H1 (cell line): ENCODE data around the gene AMN1. TPM values are rescaled to one million over a fixed set of nuclear protein-coding genes. Genes with fewer than 3 reads are reported as not detected.
A peak's percentile ranks its signal among the peaks of the same experiment; 100 is the strongest.

Experiments used
- CTCF ChIA-PET: fragments of 300-600 bp; sonication (Branson Sonifier 250); formaldehyde crosslinking; loops from one replicate; lab custom pipeline; 2021; ENCODE audit not compliant: partially characterized antibody; lab: Charles Lee
- POLR2A ChIA-PET: fragments of 300-600 bp; sonication (Branson Sonifier 250); formaldehyde crosslinking; loops from one replicate; lab custom pipeline; 2021; ENCODE audit warnings: inconsistent platforms; ENCODE audit not compliant: partially characterized antibody; lab: Charles Lee
- DNase-seq, 2 experiments: peaks; one replicate each; pipeline versions ENCODE4 v3.0.0 to v3.0.0-alpha.2; 2010 to 2022; ENCODE audit warnings: low spot score in 2 of 2, low read depth in 1 of 2, mixed read lengths in 1 of 2
- FAIRE-seq: peaks from 2 replicates; lab custom pipeline; 2011; peaks lifted over from hg19 to GRCh38; lab: Jason Lieb, UNC
- H2AFZ ChIP-seq: 2 replicates; pipeline ENCODE4 v1.8.1; 2012; ENCODE audit warnings: low read length, inconsistent platforms
- H2AK5ac ChIP-seq: 2 replicates; pipeline ENCODE4 v1.6.1; 2013; ENCODE audit warnings: low read depth, low read length
- H2BK120ac ChIP-seq: replicated peaks from 2 replicates; pipeline ENCODE3; 2013; ENCODE audit warnings: low read depth, low read length, inconsistent platforms
- H2BK12ac ChIP-seq: 2 replicates; pipeline ENCODE4 v1.6.1; 2013; ENCODE audit warnings: low read depth, low read length
- H2BK15ac ChIP-seq: 2 replicates; pipeline ENCODE4 v1.6.1; 2013; ENCODE audit warnings: low read length
- H2BK20ac ChIP-seq: 2 replicates; pipeline ENCODE4 v1.6.1; 2013; ENCODE audit warnings: low read length
- H2BK5ac ChIP-seq: 2 replicates; pipeline ENCODE4 v1.6.1; 2013; ENCODE audit warnings: low read depth, low read length
- H3K14ac ChIP-seq: 2 replicates; pipeline ENCODE4 v1.6.1; 2013; ENCODE audit warnings: inconsistent platforms; ENCODE audit not compliant: insufficient read length
- H3K18ac ChIP-seq: 2 replicates; pipeline ENCODE4 v1.6.1; 2013; ENCODE audit warnings: low read length; ENCODE audit errors: extremely low read depth
- H3K23ac ChIP-seq: 2 replicates; pipeline ENCODE4 v1.6.1; 2013; ENCODE audit warnings: inconsistent platforms; ENCODE audit not compliant: insufficient read length
- H3K23me2 ChIP-seq: 2 replicates; pipeline ENCODE4 v1.6.1; 2013; ENCODE audit warnings: low read depth, low read length
- H3K27ac ChIP-seq: 2 replicates; pipeline ENCODE4 v1.6.1; 2011; ENCODE audit warnings: low read depth, low read length, inconsistent platforms
- H3K27me3 ChIP-seq, 4 experiments: replicated peaks in 1 of 4; 1 replicate in 1 of 4; 2 replicates in 3 of 4; pipeline versions ENCODE4 v1.6.1 to v1.8.1; 2011 to 2013; ENCODE audit warnings: low read length in 3 of 4, mild to moderate bottlenecking in 3 of 4, inconsistent platforms in 2 of 4, mixed read lengths in 2 of 4, moderate library complexity in 1 of 4; ENCODE audit not compliant: control insufficient read depth in 3 of 4, insufficient read depth in 3 of 4; ENCODE audit errors: extremely low read depth in 1 of 4
- H3K36me3 ChIP-seq, 4 experiments: 2 replicates each; pipeline versions ENCODE4 v1.6.1 to v1.8.1; 2011 to 2013; ENCODE audit warnings: mild to moderate bottlenecking in 4 of 4, low read length in 3 of 4, moderate library complexity in 2 of 4, control low read depth in 1 of 4, inconsistent platforms in 1 of 4; ENCODE audit not compliant: insufficient read depth in 4 of 4, control insufficient read depth in 2 of 4
- H3K4ac ChIP-seq: replicated peaks from 2 replicates; pipeline ENCODE3; 2013; ENCODE audit warnings: low read length, low read depth, mixed read lengths, inconsistent platforms; ENCODE audit not compliant: insufficient read length
- H3K4me1 ChIP-seq, 4 experiments: replicated peaks in 1 of 4; 1 replicate in 1 of 4; 2 replicates in 3 of 4; pipeline versions ENCODE4 v1.6.1 to v1.8.1; 2011 to 2013; ENCODE audit warnings: low read length in 3 of 4, inconsistent platforms in 2 of 4, mixed read lengths in 1 of 4; ENCODE audit not compliant: insufficient read depth in 4 of 4, control insufficient read depth in 3 of 4
- H3K4me2 ChIP-seq, 2 experiments: 2 replicates each; pipeline versions ENCODE4 v1.6.1 to v1.8.1; 2011 to 2013; ENCODE audit warnings: low read depth in 2 of 2, low read length in 2 of 2, control low read depth in 1 of 2, inconsistent platforms in 1 of 2, mild to moderate bottlenecking in 1 of 2; ENCODE audit not compliant: insufficient read depth in 1 of 2
- H3K4me3 ChIP-seq, 4 experiments: fragments of 200-600, 300-600 bp in 1 of 4; sonication (generic), shearing (Covaris generic), sonication (Bioruptor Twin) in 1 of 4; 2 replicates each; pipeline versions ENCODE4 v1.5.1 to v1.8.1; 2011 to 2016; ENCODE audit warnings: low read length in 4 of 4, low read depth in 3 of 4, control low read depth in 2 of 4, inconsistent platforms in 2 of 4, mild to moderate bottlenecking in 2 of 4, mixed read lengths in 1 of 4, moderate library complexity in 1 of 4; ENCODE audit not compliant: insufficient read depth in 2 of 4; ENCODE audit errors: extremely low read depth in 1 of 4
- H3K56ac ChIP-seq: replicated peaks from 2 replicates; pipeline ENCODE3; 2013; ENCODE audit warnings: low read depth, mild to moderate bottlenecking, mixed read lengths, low read length, inconsistent platforms; ENCODE audit not compliant: insufficient read length
- H3K79me1 ChIP-seq: 2 replicates; pipeline ENCODE4 v1.6.1; 2013; ENCODE audit warnings: low read depth, low read length, control low read depth
- H3K79me2 ChIP-seq, 2 experiments: 2 replicates each; pipeline versions ENCODE4 v1.6.1 to v1.8.1; 2012 to 2013; ENCODE audit warnings: low read length in 2 of 2, mild to moderate bottlenecking in 2 of 2, inconsistent platforms in 1 of 2; ENCODE audit not compliant: insufficient read depth in 2 of 2, control insufficient read depth in 1 of 2
- H3K9ac ChIP-seq, 4 experiments: replicated peaks in 1 of 4; 1 replicate in 1 of 4; 2 replicates in 3 of 4; pipeline versions ENCODE4 v1.6.1 to v1.8.1; 2011 to 2013; ENCODE audit warnings: low read depth in 3 of 4, low read length in 3 of 4, control low read depth in 2 of 4, mild to moderate bottlenecking in 2 of 4, moderate library complexity in 2 of 4, inconsistent platforms in 1 of 4; ENCODE audit errors: extremely low read depth in 1 of 4
- H3K9me3 ChIP-seq, 2 experiments: 2 replicates each; pipeline versions ENCODE4 v1.6.1 to v1.8.1; 2012 to 2013; ENCODE audit warnings: mild to moderate bottlenecking in 2 of 2, moderate library complexity in 2 of 2, control low read depth in 1 of 2, inconsistent platforms in 1 of 2, low read depth in 1 of 2, low read length in 1 of 2, mixed read lengths in 1 of 2; ENCODE audit not compliant: insufficient read depth in 2 of 2
- H4K20me1 ChIP-seq, 2 experiments: replicated peaks in 1 of 2; 2 replicates each; pipeline versions ENCODE3 to v1.8.1; 2011 to 2013; ENCODE audit warnings: inconsistent platforms in 2 of 2, low read length in 2 of 2, mild to moderate bottlenecking in 1 of 2; ENCODE audit not compliant: insufficient read depth in 2 of 2, control insufficient read depth in 1 of 2
- H4K5ac ChIP-seq: 2 replicates; pipeline ENCODE4 v1.6.1; 2013; ENCODE audit warnings: low read length, low read depth, mixed read lengths, inconsistent platforms; ENCODE audit not compliant: insufficient read length
- H4K8ac ChIP-seq: 2 replicates; pipeline ENCODE4 v1.8.0; 2013; ENCODE audit warnings: mild to moderate bottlenecking, moderate library complexity, low read length, inconsistent platforms; ENCODE audit not compliant: insufficient read depth; ENCODE audit errors: extremely low read depth
- H4K91ac ChIP-seq: replicated peaks from 2 replicates; pipeline ENCODE3; 2013; ENCODE audit warnings: low read length, mixed read lengths, inconsistent platforms; ENCODE audit not compliant: insufficient read length
- CEBPB ChIP-seq: IDR thresholded peaks from 2 replicates; pipeline ENCODE4 v1.6.1; 2012; ENCODE audit warnings: low read depth, low read length
- CHD1 ChIP-seq: IDR thresholded peaks from 2 replicates; pipeline ENCODE4 v1.6.1; 2012; ENCODE audit warnings: low read depth, low read length, improper control_type of control experiment
- GTF2F1 ChIP-seq: IDR thresholded peaks from 2 replicates; pipeline ENCODE4 v1.6.1; 2012; ENCODE audit warnings: low read depth, low read length, improper control_type of control experiment, borderline replicate concordance
- KDM4A ChIP-seq: IDR thresholded peaks from one replicate; pipeline ENCODE4 v1.7.1; 2012; ENCODE audit warnings: low read depth, mild to moderate bottlenecking, moderate library complexity, low read length, inconsistent platforms; ENCODE audit not compliant: severe bottlenecking
- RNF2 ChIP-seq: fragments of 200-900, 300-1000 bp; sonication (generic); IDR thresholded peaks from 2 replicates; pipeline ENCODE4 v1.7.1; 2016; ENCODE audit warnings: borderline replicate concordance, low read depth, mild to moderate bottlenecking, antibody characterized with exemption, low read length; ENCODE audit not compliant: poor library complexity, severe bottlenecking; ENCODE audit errors: missing control alignments
- SAP30 ChIP-seq: fragments of 300-600 bp; sonication (generic); IDR thresholded peaks from 2 replicates; pipeline ENCODE4 v1.7.1; 2012; ENCODE audit warnings: low read length, moderate library complexity, mild to moderate bottlenecking, inconsistent platforms; ENCODE audit not compliant: insufficient read depth, insufficient replicate concordance
- SP2 ChIP-seq: IDR thresholded peaks from 2 replicates; pipeline ENCODE4 v1.6.1; 2012; ENCODE audit warnings: mild to moderate bottlenecking, low read length, inconsistent platforms
- WGBS, 2 experiments: shearing (Covaris generic) in 1 of 2; methylation state at CpG; one replicate each; pipeline versions ENCODE4 v1.1.6 to v1.1.7; 2013 to 2015; ENCODE audit warnings: low lambda C conversion rate in 2 of 2, mixed read lengths in 2 of 2, inconsistent platforms in 1 of 2, low coverage in 1 of 2, missing lambda C conversion rate in 1 of 2; ENCODE audit not compliant: insufficient replicate concordance in 2 of 2, insufficient coverage in 1 of 2, insufficient read length in 1 of 2; ENCODE audit errors: extremely low coverage in 1 of 2, missing lambda C conversion rate in 1 of 2; 5-methylcytosine and 5-hydroxymethylcytosine counted together
- polyA plus RNA-seq, 7 experiments: library from polyadenylated mRNA; depleted of rRNA in 3 of 7; stranded (reverse) in 5 of 7; unstranded in 2 of 7; fragments of >200 nt in 5 of 7; fragments of 200-250 nt in 2 of 7; gene quantifications; 1 replicate in 5 of 7; 2 replicates in 1 of 7; 4 replicates in 1 of 7; pipeline versions ENCODE4 v1.2.1 to v1.2.3, GENCODE V29; 2011 to 2013; ENCODE audit warnings: missing spikeins in 2 of 7, mixed read lengths in 2 of 7
- total RNA-seq: library from RNA; stranded (reverse); fragmentation: NEBNext Ultra II Directional; extraction: Animal tissue kit (Norgen Biotek cat#: 25700); gene quantifications from 2 replicates; pipeline ENCODE4 v1.2.1, GENCODE V29; 2021

The AMN1 gene
- total and polyA plus RNA-seq, 2 of the 8 experiments (the other 6 are each of a cell fraction or from before 2014, with no cell fraction given): 7.5 to 13.8 TPM

- POLR2A ChIA-PET: interaction anchor here (1.5 kb wide), 1 partner anchor 1097 kb away, joined by 5 read pairs; the partner anchor contains the start of gene YARS2
- CTCF ChIA-PET: no interaction called here
- TF ChIP-seq CHD1 (no peak), SP2 (no peak), RNF2 (no peak), KDM4A (no peak), CEBPB (no peak), SAP30 (no peak), GTF2F1 (no peak)
Observed at GRCh38 chr12:31658471-31659086, 70.2 kb downstream of the AMN1 start.

More at GRCh38 chr12:31658471-31659086, 70.2 kb downstream of the AMN1 start:
- Histone ChIP-seq H3K9me3 (no peaks in the 10 kb centered on the region), H3K14ac (no peak overlapping the region), H4K91ac (no peak overlapping the region), H4K5ac (no peak overlapping the region), H3K36me3 (no peaks in the 10 kb centered on the region), H2BK20ac (no peak overlapping the region), H2BK15ac (no peak overlapping the region), H2AK5ac (no peak overlapping the region), H2AFZ (peak overlapping the region; percentile 54), H3K27ac (no peak overlapping the region; the same call in 1 of the 2 replicates), H3K4me2 (peak overlapping the region; percentile 86 to 89), H3K27me3 (no peaks in the 10 kb centered on the region; a peak in 1 of 7 replicates), H3K4me3 (peak overlapping the region; percentile 76 to 91 (median 80)), H4K20me1 (no peaks in the 10 kb centered on the region), H3K18ac (peak overlapping the region; percentile 88), H2BK120ac (no peak overlapping the region), H3K56ac (no peak overlapping the region), H2BK12ac (peak overlapping the region; percentile 64; the same call in 1 of the 2 replicates), H3K4me1 (peaks cover 0 to 6% (median 3%) of the 10 kb centered on the region in 4 experiments; a peak in 4 of 7 replicates), H3K23ac (no peak overlapping the region), H3K79me1 (no peaks in the 10 kb centered on the region), H4K8ac (no peak overlapping the region), H3K79me2 (no peaks in the 10 kb centered on the region), H3K4ac (no peak overlapping the region), H3K23me2 (peaks cover 4% of the 10 kb centered on the region), H3K9ac (peak overlapping the region in 2 of 4 experiments; percentile 53 to 57; a peak in 4 of 7 replicates), H2BK5ac (peak overlapping the region; percentile 26; the same call in 1 of the 2 replicates)
- 35% methylated on average over 11 of the region's 11 CpGs; no CpG with 5 or more reads in 1 of the 2 experiments for WGBS, 2 experiments
- FAIRE-seq (no peak), DNase-seq (no peak)
